Testis (tissue), 3 donors: Measurements from ENCODE around the gene PJA1. TPM values are rescaled to one million over a fixed set of nuclear protein-coding genes. Genes with fewer than 3 reads are reported as not detected.

Source experiments
- DNase-seq: peaks from one replicate; pipeline ENCODE4 v3.0.0-alpha.2; 2019
- H3K27ac ChIP-seq, 2 donors: fragments of 200-600 bp; sonication (generic); one replicate each; pipeline ENCODE4 v1.5.1; 2019
- H3K27me3 ChIP-seq: fragments of 200-600 bp; sonication (generic); one replicate; pipeline ENCODE4 v1.5.1; 2019
- H3K36me3 ChIP-seq: fragments of 200-600 bp; sonication (generic); one replicate; pipeline ENCODE4 v1.5.1; 2017; ENCODE audit warnings: low read depth; ENCODE audit errors: missing control alignments
- H3K4me1 ChIP-seq: fragments of 200-600 bp; sonication (generic); one replicate; pipeline ENCODE4 v1.5.1; 2019
- H3K4me3 ChIP-seq, 2 donors: fragments of 200-600 bp; sonication (generic); one replicate each; pipeline ENCODE4 v1.5.1; 2017 to 2019
- H3K9me3 ChIP-seq: fragments of 200-600 bp; sonication (generic); one replicate; pipeline ENCODE4 v1.5.1; 2017
- CTCF ChIP-seq, 3 experiments: fragments of 450-650 bp in 2 of 3; fragments of 200-600 bp in 1 of 3; sonication (generic) in 1 of 3; IDR thresholded peaks; one replicate each; pipeline ENCODE4 v1.5.1; 2016 to 2019; ENCODE audit warnings: antibody characterized with exemption in 3 of 3, mild to moderate bottlenecking in 2 of 3, moderate library complexity in 1 of 3
- POLR2A ChIP-seq: fragments of 450-650 bp; IDR thresholded peaks from one replicate; pipeline ENCODE4 v1.6.1; 2017; ENCODE audit warnings: antibody characterized with exemption, mild to moderate bottlenecking, moderate library complexity
- WGBS, 2 donors: methylation state at CpG; one replicate each; pipeline ENCODE4 v1.1.5; 2018; 5-methylcytosine and 5-hydroxymethylcytosine counted together
- intact Hi-C: fragments of 100-400 bp; cut with DNase I; formaldehyde crosslinking; loops from one replicate; pipeline ENCODE4 v1.15.1; 2023; ENCODE audit warnings: low total_unique reads
- polyA plus RNA-seq: library from polyadenylated mRNA; stranded (reverse); fragments of 350-450 nt; fragmentation: Illumina TruSeq; extraction: RNeasy Lipid Tissue Mini Kit (QIAGEN cat#74804); gene quantifications from one replicate; pipeline ENCODE4 v1.2.3, GENCODE V29; 2014; ENCODE audit warnings: low read depth, low replicate concordance; ENCODE audit not compliant: insufficient read depth
- total RNA-seq, 2 donors: library from RNA; depleted of rRNA; stranded (reverse); fragments of >200 nt; gene quantifications; one replicate each; pipeline ENCODE4 v1.2.3, GENCODE V29; 2016

The PJA1 gene
- total and polyA plus RNA-seq, 3 donors from 2014 or later = 56.6 to 101 (median 61.8) TPM

- intact Hi-C loops = no loop called here
- H3K4me1 ChIP-seq = peaks cover 4% of the 10 kb centered on the region
- WGBS, 2 donors = 86 to 100% methylated on average over 1 to 5 of the region's 5 CpGs
- H3K36me3 ChIP-seq = no peaks in the 10 kb centered on the region
- no peaks in the 10 kb centered on the region for H3K27me3 ChIP-seq
- no peak for TF ChIP-seq POLR2A
- no peak for TF ChIP-seq CTCF (IDR thresholded peaks at IDR 0.05)
- no peak overlapping the region for H3K4me3 ChIP-seq
- H3K9me3 ChIP-seq = no peaks in the 10 kb centered on the region
- DNase-seq = no peak
- H3K27ac ChIP-seq = no peak overlapping the region
Observed at GRCh38 chrX:69156638-69157037, 8.6 kb downstream of the PJA1 start.

GRCh38 chrX:69155786-69156520 lies 9.3 kb downstream of the PJA1 start:
- H3K4me1 ChIP-seq = peaks cover 4% of the 10 kb centered on the region
- intact Hi-C loops = no loop called here
- no peaks in the 10 kb centered on the region for H3K9me3 ChIP-seq
- no peaks in the 10 kb centered on the region for H3K27me3 ChIP-seq
- TF ChIP-seq CTCF (IDR thresholded peaks at IDR 0.05) (no peak), POLR2A (no peak)
- H3K27ac ChIP-seq = no peak overlapping the region
- DNase-seq = no peak
- 72 to 78% methylated on average over 4 to 5 of the region's 5 CpGs for WGBS, 2 donors
- no peaks in the 10 kb centered on the region for H3K36me3 ChIP-seq
- no peak overlapping the region for H3K4me3 ChIP-seq

GRCh38 chrX:69154051-69154450 lies 11.2 kb downstream of the PJA1 start:
- Histone ChIP-seq H3K4me3 (no peak overlapping the region), H3K4me1 (peaks cover 4% of the 10 kb centered on the region), H3K27me3 (no peaks in the 10 kb centered on the region), H3K9me3 (no peaks in the 10 kb centered on the region), H3K27ac (no peak overlapping the region), H3K36me3 (no peaks in the 10 kb centered on the region)
- DNase-seq = no peak
- intact Hi-C loops = no loop called here
- TF ChIP-seq CTCF (IDR thresholded peaks at IDR 0.05) = no peak
- TF ChIP-seq POLR2A = no peak
- 84 to 95% methylated on average over 6 of the region's 6 CpGs for whole genome bisulfite sequencing, 2 donors

- DNase-seq = peak; percentile 51
Observed at GRCh38 chrX:69153060-69153730, 12.1 kb downstream of the PJA1 start.

More at GRCh38 chrX:69153060-69153730, 12.1 kb downstream of the PJA1 start:
- Histone ChIP-seq H3K27me3 (no peaks in the 10 kb centered on the region), H3K27ac (no peak overlapping the region), H3K4me1 (no peaks in the 10 kb centered on the region), H3K9me3 (no peaks in the 10 kb centered on the region), H3K4me3 (no peak overlapping the region), H3K36me3 (no peaks in the 10 kb centered on the region)
- intact Hi-C loops = no loop called here
- TF ChIP-seq POLR2A (no peak), CTCF (IDR thresholded peaks at IDR 0.05) (no peak)
- WGBS, 2 donors = 77 to 80% methylated on average over 2 to 8 of the region's 8 CpGs
